Hypothalamus (tissue), 51 donors: ENCODE measurements around the gene ARHGEF16.

Experiments used
- DNase-seq, 51 donors: peaks; one replicate each; lab custom pipeline; 2025; lab: John Stamatoyannopoulos, UW

ARHGEF16 gene

GRCh38 chr1:3420218-3420951 is 34.1 kb upstream of the ARHGEF16 start:
- no peak for DNase-seq

DNA sequence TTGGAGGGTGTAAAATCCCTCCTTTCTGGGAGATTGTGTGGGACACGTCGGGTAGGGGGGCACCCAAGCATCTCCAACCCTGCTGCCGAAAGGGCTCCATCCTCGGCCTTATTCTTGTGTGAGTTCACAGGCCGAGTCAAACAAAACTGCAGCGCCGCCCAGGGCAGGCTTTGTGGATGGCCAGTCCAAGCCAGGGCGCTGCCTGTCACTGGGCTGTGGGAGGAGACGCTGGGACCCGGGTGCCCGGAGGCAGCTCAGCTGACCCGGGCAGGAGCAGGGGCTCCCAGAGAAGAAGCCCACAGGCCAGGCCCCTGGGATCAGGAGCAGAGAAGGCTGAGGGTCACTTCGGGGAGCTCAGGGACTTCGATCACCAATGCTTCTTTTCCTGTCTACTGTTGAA is 31.8 kb upstream of the ARHGEF16 start:
- DNase-seq = peak in 3 of 51 donors; percentile 20 to 33 (median 27)

GRCh38 chr1:3423245-3423829 is 31.1 kb upstream of the ARHGEF16 start:
- peak in 40 of 51 donors; percentile 15 to 82 (median 46) for DNase-seq

DNA sequence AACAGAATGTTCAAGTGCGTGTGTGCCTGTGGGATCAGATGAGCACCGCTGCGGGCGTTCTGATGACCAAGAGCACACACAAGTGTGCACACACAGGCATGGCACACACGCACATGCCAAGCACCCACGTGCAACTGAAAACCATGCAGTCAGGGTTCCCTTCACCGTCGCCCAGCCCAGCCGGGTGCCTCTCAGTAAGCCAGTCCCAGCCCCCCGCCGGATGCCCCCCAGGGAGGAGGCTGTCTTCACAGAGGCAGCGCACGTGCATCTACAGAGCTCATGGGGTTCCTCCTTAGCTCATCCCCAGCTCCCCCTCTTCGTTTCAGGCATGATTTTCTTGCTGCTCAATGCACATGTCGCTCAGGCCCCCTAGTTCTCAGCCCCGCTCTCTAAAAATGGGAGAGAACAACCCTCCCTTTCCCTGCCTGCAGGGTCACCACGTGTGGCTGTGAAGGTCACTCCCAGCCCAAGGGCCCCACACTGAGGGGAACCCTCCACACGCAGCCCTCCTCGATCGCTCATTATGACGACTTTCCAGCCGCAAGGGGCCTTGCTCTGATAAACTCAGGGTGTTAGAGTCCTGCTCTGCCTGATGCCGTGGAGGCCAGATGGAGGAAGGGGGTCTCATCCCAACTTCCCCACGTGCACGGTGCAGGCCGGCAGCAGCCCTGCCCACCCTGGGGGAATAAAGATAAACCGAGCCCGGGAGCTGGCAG is 30.4 kb upstream of the ARHGEF16 start:
- DNase-seq = no peak

DNA sequence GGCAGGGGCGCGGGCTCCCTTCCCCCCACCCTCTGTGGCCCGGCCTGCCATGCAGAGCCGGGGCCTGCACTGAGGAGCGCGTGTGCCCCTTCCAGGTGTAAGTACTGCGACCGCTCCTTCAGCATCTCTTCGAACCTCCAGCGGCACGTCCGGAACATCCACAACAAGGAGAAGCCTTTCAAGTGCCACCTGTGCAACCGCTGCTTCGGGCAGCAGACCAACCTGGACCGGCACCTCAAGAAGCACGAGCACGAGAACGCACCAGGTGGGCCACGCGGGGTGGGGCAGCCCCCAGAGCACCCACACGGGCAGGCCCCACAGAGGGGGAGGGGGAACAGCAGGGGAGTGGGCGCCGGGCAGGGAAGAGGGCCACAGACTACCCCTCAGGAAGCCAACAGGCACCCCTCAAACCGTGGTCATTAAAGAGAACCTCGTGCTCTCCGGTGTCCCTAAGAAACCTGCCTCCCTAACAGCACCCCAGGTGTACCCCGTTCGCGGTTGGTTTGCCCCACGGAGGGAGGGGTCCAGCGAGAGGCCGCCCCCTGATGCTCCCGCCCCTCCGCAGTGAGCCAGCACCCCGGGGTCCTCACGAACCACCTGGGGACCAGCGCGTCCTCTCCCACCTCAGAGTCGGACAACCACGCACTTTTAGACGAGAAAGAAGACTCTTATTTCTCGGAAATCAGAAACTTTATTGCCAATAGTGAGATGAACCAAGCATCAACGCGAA is 28.8 kb upstream of the ARHGEF16 start:
- DNase-seq = no peak

GRCh38 chr1:3426956-3427535 is 27.4 kb upstream of the ARHGEF16 start:
- no peak for DNase-seq

GRCh38 chr1:3427711-3428704 is 26.5 kb upstream of the ARHGEF16 start:
- no peak for DNase-seq

DNA sequence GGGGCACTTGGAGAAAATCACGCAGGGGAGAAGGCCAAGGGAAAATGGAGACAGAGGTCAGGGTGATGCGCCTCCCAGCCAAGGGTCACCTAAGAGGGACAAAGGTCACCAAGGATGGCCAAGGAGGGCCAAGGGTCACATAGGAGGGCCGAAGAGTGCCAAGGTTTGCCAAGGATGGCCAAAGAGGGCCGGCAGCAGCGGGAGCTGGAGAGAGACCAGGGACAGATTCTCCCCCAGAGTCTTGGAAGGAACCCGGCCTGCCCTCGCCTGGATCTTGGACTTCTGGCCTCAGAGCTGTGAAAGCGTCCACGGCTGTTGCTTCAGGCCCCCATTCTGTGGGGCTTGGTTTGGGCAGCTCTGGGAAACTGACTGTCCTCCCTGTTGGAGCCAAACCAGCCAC is 25.6 kb upstream of the ARHGEF16 start:
- no peak for DNase-seq

GRCh38 chr1:3429320-3429719 is 25.1 kb upstream of the ARHGEF16 start:
- DNase-seq = no peak

- no peak for DNase-seq
These were observed 24.7 kb upstream of the ARHGEF16 start for GRCh38 chr1:3429766-3430165.

GRCh38 chr1:3430406-3430805 is 24.1 kb upstream of the ARHGEF16 start:
- no peak for DNase-seq

DNA sequence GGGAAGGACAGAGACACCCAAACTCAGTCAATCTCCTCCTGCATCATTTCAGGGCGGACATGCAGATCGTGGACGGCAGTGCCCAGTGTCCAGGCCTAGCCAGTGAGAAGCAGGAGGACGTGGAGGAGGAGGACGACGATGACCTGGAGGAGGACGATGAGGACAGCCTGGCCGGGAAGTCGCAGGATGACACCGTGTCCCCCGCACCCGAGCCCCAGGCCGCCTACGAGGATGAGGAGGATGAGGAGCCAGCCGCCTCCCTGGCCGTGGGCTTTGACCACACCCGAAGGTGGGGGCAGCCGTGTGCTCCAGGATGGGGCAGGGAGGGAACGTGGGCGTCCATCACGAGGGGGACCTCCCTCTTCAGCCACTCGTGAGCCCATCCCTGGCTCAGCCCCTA is 23.6 kb upstream of the ARHGEF16 start:
- DNase-seq = no peak

- DNase-seq = peak in 1 of 51 donors; percentile 20
These were observed 23.2 kb upstream of the ARHGEF16 start for GRCh38 chr1:3431266-3431665.

DNA sequence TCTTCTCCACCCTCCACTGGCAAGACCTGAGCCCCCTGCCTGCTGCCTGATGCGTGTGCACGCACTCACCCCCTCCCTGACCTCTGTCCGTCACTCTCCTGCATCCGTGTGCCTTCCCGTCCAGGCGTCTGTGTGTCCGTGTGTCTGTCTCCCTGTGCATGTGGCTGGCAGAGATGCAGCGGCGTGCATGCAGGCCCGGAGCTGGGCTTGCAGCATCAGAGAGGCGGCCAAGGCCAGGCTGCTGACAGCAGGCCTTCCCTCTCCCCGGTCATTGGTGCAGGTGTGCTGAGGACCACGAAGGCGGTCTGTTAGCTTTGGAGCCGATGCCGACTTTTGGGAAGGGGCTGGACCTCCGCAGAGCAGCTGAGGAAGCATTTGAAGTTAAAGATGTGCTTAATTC is 22.8 kb upstream of the ARHGEF16 start:
- no peak for DNase-seq

DNA sequence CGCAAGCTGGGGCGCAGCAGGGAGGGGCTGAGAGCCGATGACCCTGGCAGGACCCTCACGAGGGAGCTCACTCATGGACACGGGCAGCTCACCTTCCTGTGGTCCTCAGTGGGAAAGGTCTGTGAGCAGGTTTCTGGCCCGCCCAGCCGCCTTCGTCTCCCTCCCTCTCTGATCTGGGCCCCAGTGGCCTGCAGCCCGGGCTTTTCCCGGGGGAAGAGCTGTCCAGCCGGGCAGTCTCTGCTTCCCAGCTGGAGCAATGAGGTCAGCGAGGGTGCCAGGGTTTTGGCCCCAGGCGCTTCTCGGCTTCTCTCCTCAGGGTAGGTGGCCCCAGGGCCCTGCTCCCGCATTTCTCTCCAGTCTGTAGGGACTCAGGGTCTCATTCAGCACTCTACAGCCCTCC is 22.2 kb upstream of the ARHGEF16 start:
- DNase-seq = no peak

DNA sequence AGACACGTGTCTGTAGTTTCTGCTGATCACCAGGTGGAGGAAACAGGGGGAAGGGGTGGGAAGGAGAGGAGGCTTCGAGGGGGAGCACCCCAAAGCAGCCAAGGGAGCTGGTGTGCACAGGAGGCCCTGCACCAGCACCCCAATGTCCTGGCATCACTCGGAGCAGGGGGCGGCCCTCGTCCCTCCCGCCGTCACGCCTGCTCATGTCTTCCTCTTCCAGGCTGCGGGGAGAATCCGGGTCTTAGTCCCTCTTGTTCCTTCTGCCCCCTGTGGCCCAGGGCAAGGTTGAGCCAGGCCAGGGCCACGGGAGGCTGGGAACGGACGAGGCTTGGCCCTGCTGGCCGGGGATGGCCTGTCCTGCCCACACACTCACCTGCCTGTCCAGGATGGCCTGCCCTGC is 21.4 kb upstream of the ARHGEF16 start:
- no peak for DNase-seq

DNA sequence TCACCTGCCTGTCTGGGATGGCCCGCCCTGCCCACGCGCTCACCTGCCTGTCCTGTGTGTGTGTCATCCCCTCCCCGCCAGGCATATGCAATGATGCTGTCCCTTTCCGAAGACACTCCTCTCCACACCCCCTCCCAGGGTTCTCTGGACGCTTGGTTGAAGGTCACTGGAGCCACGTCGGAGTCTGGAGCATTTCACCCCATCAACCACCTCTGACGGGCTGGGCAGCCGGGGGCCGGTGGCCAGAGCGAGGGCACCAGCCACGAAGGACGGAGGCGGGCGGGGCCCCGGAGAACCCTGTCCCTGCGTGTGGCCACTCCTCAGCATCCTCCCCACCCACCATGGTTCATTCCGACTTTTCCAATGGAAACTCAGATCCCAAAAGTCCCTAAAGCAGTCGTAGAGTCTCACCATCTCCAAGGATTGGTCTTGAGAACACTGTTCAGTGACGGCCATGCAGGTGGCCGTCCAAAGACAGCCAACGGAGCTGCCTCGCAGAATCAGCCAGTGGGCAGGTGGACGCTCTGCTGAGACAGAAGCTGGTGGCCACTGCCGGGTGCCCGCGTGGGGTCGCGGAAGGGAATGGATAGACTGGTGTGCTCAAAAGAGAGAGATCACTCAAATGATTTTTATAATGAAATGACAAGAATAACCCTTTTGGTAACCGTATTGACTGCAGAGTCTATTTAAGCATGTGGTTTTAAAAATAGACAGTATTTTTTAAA is 20.7 kb upstream of the ARHGEF16 start:
- no peak for DNase-seq

DNA sequence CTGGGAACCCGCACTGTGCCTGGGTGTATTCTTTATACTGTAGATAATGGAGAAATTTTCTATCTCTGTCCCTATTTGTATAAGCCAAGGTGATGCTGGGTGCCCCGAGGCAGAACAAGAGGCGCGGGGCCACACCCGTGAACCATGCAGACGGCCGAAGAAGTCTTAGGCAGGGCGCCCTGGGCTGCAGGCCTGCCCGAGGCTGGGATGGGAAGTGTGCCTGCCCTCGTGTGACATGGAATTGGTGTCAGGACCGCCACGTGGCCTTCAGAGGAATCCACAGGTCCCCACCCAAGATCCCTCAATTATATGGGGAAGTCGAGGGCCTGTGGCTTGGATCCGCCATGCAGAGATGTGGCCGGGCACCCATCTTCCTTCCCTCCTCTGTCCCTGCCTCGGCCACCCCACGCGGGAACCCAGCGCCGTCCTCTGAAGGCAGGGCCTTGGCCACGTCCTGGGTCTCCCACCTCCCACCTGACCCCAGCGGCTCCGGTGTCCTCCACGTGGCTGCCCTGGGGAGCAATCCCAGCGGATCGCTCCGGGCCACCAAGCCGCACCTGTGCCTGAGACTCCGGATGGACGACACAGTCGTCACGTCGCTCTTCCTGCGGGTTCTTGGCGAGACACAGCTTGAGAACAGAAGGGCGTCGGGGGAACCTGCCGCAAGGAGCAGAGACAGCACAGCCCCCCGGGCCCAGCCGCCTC is 19.9 kb upstream of the ARHGEF16 start:
- DNase-seq = no peak
